Glutamatergic neuron (in vitro differentiated cells): ENCODE results near the gene TARBP2. TPM values are rescaled to one million over a fixed set of nuclear protein-coding genes. Genes with fewer than 3 reads are reported as not detected.

Experiments
- DNase-seq: peaks from one replicate; pipeline ENCODE4 v3.0.0; 2022
- H3K27ac Mint-ChIP-seq: one replicate; pipeline ENCODE4 v1.8.0; 2020; ENCODE audit warnings: mild to moderate bottlenecking, mixed read lengths, inconsistent platforms; ENCODE audit not compliant: unreplicated experiment
- H3K27me3 Mint-ChIP-seq: one replicate; pipeline ENCODE4 v1.8.0; 2020; ENCODE audit warnings: mild to moderate bottlenecking, moderate library complexity, mixed read lengths, inconsistent platforms; ENCODE audit not compliant: unreplicated experiment
- H3K36me3 Mint-ChIP-seq: one replicate; pipeline ENCODE4 v1.8.0; 2020; ENCODE audit warnings: mild to moderate bottlenecking, mixed read lengths, inconsistent platforms; ENCODE audit not compliant: unreplicated experiment
- H3K4me1 Mint-ChIP-seq: one replicate; pipeline ENCODE4 v1.8.0; 2020; ENCODE audit warnings: mild to moderate bottlenecking, low read depth, mixed read lengths, inconsistent platforms; ENCODE audit not compliant: unreplicated experiment
- H3K4me3 Mint-ChIP-seq: one replicate; pipeline ENCODE4 v1.8.0; 2020; ENCODE audit warnings: mild to moderate bottlenecking, mixed read lengths, inconsistent platforms; ENCODE audit not compliant: unreplicated experiment
- H3K9me3 Mint-ChIP-seq: one replicate; pipeline ENCODE4 v1.8.0; 2020; ENCODE audit warnings: mild to moderate bottlenecking, moderate library complexity, mixed read lengths, inconsistent platforms; ENCODE audit not compliant: unreplicated experiment
- total RNA-seq: library from RNA; stranded (reverse); fragmentation: NEBNext Ultra II Directional; extraction: Animal tissue kit (Norgen Biotek cat#: 25700); gene quantifications from one replicate; pipeline ENCODE4 v1.2.1, GENCODE V29; 2021; ENCODE audit not compliant: unreplicated experiment
- TF ChIP-seq, protein P1 (sequence below): fragments of 200-600 bp; sonication (generic); IDR thresholded peaks from one replicate; pipeline ENCODE4 v1.5.0; 2021; ENCODE audit not compliant: partially characterized antibody, unreplicated experiment

Gene TARBP2
- total RNA-seq, 1 donor from 2014 or later: 49.0 TPM

DNA sequence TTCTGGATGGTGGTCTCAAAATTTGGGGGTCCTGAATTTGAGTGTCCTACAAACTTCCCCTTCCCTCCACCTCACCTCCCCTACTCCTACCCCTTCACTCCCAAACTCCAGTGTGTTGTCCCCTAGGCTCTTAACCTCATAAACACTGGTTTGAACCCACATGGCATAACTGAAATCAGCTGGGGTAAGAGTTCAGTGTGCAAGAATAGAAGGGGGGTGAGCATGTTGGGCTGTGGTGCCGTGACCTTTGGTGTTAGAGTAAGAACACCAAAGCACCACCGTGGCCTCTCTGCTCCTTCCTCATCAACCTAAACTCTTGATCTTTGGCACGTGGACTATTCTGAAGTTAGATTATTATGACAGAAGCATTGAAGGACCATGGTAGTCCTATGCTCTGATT, 38.1 kb upstream of the TARBP2 start:
- Mint-ChIP-seq H3K36me3 (no peaks in the 10 kb centered on the region), H3K4me3 (no peak overlapping the region), H3K27ac (no peak overlapping the region), H3K9me3 (no peaks in the 10 kb centered on the region), H3K4me1 (peaks cover 6% of the 10 kb centered on the region), H3K27me3 (peaks cover 6% of the 10 kb centered on the region)
- TF ChIP-seq, protein P1, sequence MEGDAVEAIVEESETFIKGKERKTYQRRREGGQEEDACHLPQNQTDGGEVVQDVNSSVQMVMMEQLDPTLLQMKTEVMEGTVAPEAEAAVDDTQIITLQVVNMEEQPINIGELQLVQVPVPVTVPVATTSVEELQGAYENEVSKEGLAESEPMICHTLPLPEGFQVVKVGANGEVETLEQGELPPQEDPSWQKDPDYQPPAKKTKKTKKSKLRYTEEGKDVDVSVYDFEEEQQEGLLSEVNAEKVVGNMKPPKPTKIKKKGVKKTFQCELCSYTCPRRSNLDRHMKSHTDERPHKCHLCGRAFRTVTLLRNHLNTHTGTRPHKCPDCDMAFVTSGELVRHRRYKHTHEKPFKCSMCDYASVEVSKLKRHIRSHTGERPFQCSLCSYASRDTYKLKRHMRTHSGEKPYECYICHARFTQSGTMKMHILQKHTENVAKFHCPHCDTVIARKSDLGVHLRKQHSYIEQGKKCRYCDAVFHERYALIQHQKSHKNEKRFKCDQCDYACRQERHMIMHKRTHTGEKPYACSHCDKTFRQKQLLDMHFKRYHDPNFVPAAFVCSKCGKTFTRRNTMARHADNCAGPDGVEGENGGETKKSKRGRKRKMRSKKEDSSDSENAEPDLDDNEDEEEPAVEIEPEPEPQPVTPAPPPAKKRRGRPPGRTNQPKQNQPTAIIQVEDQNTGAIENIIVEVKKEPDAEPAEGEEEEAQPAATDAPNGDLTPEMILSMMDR: no peak
- no peak for DNase-seq

DNA sequence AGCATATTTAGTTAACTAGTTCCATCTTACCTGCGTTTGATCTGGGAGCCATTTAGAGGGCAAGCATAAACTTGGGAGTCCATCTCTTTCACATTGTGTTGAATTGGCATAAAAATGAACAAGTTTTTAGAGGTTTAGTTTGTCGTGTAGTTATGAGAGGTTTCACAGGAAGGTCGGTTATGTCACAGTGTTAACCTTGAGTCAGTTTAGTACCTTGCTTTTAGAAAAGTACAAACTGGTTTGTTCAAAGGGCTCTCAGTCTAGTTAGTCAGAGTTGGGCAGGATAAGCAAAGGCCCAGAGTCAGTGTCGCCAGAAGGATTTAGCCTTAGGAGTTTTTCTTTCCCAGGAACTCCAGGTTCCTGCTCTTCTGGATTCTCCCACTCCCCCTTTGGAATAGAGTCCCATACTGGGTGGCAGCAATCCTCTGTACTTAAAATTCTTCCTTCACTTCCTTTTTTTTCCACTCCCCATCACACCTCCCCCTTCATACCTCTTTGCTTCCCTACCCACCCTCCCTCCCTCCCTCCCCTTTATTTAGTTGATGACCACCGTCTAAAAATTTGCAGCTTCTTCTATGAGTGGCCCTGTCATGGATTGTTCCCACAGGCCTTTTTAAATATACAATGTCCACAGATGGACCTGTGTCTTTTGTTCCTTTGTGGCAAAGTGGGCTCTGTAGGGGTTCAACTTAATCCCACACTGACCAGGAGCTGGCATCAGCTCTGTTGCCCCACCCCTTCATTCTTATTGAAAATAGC, 37.1 kb upstream of the TARBP2 start:
- Mint-ChIP-seq H3K36me3 (no peaks in the 10 kb centered on the region), H3K4me1 (peaks cover 6% of the 10 kb centered on the region), H3K4me3 (no peak overlapping the region), H3K27me3 (peaks cover 4% of the 10 kb centered on the region), H3K27ac (no peak overlapping the region), H3K9me3 (no peaks in the 10 kb centered on the region)
- DNase-seq: no peak
- TF ChIP-seq, protein P1: no peak

DNA sequence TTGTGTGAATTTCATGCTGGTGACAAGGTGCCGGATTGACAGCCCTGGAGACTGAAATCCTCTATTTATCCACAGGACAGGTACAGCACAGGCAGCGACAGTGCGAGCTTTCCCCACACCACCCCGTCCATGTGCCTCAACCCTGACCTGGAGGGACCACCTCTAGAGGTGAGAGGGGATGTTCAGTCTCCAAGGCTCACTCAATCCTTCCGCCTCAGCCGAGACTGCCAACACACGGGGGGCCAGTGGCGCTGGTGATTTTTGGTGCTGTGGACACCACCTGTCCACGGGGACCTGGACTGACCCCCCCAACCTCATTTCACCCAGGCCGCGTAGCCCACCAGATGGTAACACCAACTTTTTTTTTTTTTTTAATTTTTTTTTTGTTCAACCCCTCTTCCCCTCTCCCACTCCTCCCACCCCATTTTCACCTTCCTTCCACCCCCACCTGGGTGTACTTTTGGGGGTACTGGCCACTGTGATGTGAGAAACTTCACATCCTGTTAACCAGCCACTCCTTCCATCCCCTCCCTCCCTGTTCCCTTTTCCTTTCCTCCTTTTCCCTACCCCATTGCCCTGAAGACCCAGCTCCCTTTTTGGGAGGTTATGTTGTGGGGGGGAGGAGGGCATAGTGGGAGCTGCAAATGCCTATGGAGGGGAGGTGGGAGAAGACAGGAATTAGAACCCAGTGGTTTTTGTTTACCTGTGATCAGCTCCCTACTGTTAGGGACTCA, 36.2 kb upstream of the TARBP2 start:
- TF ChIP-seq, protein P1: no peak
- Mint-ChIP-seq H3K27me3 (peaks cover 4% of the 10 kb centered on the region), H3K27ac (peak overlapping the region; percentile 48), H3K4me1 (peaks cover 6% of the 10 kb centered on the region), H3K4me3 (no peak overlapping the region), H3K9me3 (no peaks in the 10 kb centered on the region), H3K36me3 (no peaks in the 10 kb centered on the region)
- DNase-seq: no peak

DNA sequence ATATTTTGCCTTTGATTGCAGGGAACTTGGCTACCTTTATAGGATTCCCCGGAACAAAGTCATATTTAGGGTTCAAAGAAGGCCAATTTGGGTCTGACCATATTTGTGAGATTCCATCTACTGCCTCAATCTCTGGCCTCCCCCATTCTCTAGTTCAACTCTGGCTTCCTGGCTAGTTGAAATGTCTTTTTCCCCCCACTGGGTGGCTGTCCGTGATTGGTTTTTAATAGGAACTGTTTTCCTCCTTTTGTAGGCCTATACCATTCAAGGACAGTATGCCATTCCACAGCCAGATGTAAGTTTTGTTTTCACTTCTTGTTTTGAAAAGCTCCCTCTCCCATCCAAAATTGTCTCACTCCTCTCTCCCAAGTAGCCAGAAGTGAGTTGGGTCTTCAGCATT, 35.4 kb upstream of the TARBP2 start:
- H3K9me3 Mint-ChIP-seq: no peaks in the 10 kb centered on the region
- peak overlapping the region; percentile 48 for H3K27ac Mint-ChIP-seq
- peaks cover 5% of the 10 kb centered on the region for H3K4me1 Mint-ChIP-seq
- no peak for DNase-seq
- TF ChIP-seq, protein P1: no peak
- H3K27me3 Mint-ChIP-seq: peaks cover 4% of the 10 kb centered on the region
- H3K36me3 Mint-ChIP-seq: no peaks in the 10 kb centered on the region
- no peak overlapping the region for H3K4me3 Mint-ChIP-seq

DNA sequence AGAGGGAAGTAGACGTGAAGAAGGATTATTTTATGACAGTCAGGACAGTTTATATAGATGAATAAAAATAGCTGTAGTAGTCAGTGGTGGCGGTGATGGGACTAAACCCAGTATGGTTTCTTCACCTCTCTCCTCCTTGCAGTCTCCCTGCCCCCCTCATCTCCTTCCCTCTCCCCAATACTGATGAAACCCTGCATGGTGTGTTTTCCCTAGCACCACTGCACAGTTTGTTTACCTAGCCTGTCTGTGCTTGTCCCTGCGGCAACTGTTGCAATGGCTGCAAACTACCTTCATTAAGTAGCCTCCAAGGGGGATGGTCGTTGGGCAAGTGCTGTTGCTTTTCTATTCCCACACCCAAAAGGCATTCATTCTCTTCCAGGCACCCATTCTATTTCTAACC, 34.4 kb upstream of the TARBP2 start:
- Mint-ChIP-seq H3K9me3 (no peaks in the 10 kb centered on the region), H3K27ac (no peak overlapping the region), H3K27me3 (peaks cover 6% of the 10 kb centered on the region), H3K4me3 (no peak overlapping the region), H3K4me1 (peaks cover 5% of the 10 kb centered on the region), H3K36me3 (no peaks in the 10 kb centered on the region)
- TF ChIP-seq, protein P1: no peak
- DNase-seq: no peak
